ENCODE measurements around the gene C10orf53. TPM values are rescaled to one million over a fixed set of nuclear protein-coding genes. Genes with fewer than 3 reads are reported as not detected.

Gene C10orf53
- polyA plus RNA-seq, 1 of the 3 experiments (the other 2 are of a cell fraction) = not detected

DNA sequence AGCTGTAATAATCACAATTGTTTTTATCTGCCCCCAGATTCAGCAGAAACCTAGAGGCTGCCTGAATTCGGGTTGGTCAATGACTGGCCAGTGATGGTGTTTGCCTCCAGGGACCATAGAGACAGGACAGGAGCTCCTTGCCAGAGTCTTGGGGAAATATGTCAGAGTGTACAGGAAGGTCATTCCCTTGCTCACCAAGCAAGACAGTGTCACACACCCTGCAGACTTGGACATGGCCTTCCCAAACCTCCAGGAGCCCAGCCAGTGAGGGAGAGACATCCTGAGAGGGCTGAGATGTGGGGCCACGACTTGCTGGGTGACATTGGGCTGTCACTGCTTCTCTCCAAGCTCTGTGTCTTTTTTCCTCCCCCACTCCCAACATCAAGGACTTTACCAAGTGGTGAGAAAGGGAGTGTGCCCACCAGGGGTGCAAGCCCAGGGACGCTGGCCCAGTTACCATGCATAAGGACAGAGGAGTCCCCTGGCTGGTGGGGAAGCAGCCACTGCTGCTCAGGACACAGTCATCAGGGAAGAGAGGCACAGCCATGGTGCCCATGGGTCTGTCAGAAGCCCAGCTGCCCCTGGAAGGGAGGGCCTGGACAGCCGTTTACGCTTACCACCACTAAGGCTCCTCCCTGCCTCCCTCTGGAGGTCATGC, 25.3 kb upstream of the C10orf53 start:
- Histone ChIP-seq H3K9me2 (no peaks in the 10 kb centered on the region), H3K27ac (ENCODE audit: low read depth in 2 of 2, low read length in 1 of 2) (no peak overlapping the region), H3K9me3 (no peaks in the 10 kb centered on the region), H3K79me2 (ENCODE audit: insufficient read depth) (no peaks in the 10 kb centered on the region), H3K4me3 (ENCODE audit: low read depth in 2 of 2, low read length in 1 of 2) (no peak overlapping the region), H2AFZ (ENCODE audit: low read depth) (no peak overlapping the region), H4K20me1 (ENCODE audit: insufficient read depth) (no peaks in the 10 kb centered on the region), H3K4me1 (ENCODE audit: control insufficient read depth in 1 of 2, insufficient read depth in 2 of 2, low read depth in 1 of 2, low read length in 1 of 2) (peaks cover 0 to 12% of the 10 kb centered on the region in 2 experiments; a peak in 1 of 4 replicates), H3K9ac (no peak overlapping the region), H3K4me2 (no peak overlapping the region), H3K36me3 (replicated peaks in 1 of 2; ENCODE audit: control insufficient read depth in 1 of 2, insufficient read depth in 2 of 2, low read length in 1 of 2) (no peaks in the 10 kb centered on the region), H3K27me3 (ENCODE audit: insufficient read depth) (no peaks in the 10 kb centered on the region), H3F3A (replicated peaks; ENCODE audit: insufficient read depth) (no peaks in the 10 kb centered on the region)
- 61% methylated on average over 5 of the region's 5 CpGs for WGBS (ENCODE audit: low lambda C conversion rate)
- ChIA-PET CTCF (interaction anchor here (2.0 kb wide), 1 partner anchor 61 kb away, joined by 5 read pairs; no protein-coding TSS in a partner anchor), POLR2A (no interaction called here)
- DNase-seq = no peak
- TF ChIP-seq, protein P1, sequence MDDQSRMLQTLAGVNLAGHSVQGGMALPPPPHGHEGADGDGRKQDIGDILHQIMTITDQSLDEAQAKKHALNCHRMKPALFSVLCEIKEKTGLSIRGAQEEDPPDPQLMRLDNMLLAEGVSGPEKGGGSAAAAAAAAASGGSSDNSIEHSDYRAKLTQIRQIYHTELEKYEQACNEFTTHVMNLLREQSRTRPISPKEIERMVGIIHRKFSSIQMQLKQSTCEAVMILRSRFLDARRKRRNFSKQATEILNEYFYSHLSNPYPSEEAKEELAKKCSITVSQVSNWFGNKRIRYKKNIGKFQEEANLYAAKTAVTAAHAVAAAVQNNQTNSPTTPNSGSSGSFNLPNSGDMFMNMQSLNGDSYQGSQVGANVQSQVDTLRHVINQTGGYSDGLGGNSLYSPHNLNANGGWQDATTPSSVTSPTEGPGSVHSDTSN (IDR thresholded peaks at IDR 0.05) = no peak
- TF ChIP-seq, protein P2, sequence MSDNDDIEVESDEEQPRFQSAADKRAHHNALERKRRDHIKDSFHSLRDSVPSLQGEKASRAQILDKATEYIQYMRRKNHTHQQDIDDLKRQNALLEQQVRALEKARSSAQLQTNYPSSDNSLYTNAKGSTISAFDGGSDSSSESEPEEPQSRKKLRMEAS (IDR thresholded peaks at IDR 0.05; ENCODE audit: low read depth) = no peak
- TF ChIP-seq, protein P3, sequence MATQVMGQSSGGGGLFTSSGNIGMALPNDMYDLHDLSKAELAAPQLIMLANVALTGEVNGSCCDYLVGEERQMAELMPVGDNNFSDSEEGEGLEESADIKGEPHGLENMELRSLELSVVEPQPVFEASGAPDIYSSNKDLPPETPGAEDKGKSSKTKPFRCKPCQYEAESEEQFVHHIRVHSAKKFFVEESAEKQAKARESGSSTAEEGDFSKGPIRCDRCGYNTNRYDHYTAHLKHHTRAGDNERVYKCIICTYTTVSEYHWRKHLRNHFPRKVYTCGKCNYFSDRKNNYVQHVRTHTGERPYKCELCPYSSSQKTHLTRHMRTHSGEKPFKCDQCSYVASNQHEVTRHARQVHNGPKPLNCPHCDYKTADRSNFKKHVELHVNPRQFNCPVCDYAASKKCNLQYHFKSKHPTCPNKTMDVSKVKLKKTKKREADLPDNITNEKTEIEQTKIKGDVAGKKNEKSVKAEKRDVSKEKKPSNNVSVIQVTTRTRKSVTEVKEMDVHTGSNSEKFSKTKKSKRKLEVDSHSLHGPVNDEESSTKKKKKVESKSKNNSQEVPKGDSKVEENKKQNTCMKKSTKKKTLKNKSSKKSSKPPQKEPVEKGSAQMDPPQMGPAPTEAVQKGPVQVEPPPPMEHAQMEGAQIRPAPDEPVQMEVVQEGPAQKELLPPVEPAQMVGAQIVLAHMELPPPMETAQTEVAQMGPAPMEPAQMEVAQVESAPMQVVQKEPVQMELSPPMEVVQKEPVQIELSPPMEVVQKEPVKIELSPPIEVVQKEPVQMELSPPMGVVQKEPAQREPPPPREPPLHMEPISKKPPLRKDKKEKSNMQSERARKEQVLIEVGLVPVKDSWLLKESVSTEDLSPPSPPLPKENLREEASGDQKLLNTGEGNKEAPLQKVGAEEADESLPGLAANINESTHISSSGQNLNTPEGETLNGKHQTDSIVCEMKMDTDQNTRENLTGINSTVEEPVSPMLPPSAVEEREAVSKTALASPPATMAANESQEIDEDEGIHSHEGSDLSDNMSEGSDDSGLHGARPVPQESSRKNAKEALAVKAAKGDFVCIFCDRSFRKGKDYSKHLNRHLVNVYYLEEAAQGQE (IDR thresholded peaks at IDR 0.05; ENCODE audit: low read depth, low read length) = no peak
- TF ChIP-seq FOXM1 (IDR thresholded peaks at IDR 0.05; ENCODE audit: low read depth) = no peak
- TF ChIP-seq TCF12 (IDR thresholded peaks at IDR 0.05) = no peak
- TF ChIP-seq, protein P4, sequence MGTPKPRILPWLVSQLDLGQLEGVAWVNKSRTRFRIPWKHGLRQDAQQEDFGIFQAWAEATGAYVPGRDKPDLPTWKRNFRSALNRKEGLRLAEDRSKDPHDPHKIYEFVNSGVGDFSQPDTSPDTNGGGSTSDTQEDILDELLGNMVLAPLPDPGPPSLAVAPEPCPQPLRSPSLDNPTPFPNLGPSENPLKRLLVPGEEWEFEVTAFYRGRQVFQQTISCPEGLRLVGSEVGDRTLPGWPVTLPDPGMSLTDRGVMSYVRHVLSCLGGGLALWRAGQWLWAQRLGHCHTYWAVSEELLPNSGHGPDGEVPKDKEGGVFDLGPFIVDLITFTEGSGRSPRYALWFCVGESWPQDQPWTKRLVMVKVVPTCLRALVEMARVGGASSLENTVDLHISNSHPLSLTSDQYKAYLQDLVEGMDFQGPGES (IDR thresholded peaks at IDR 0.05; ENCODE audit: low read depth, low read length) = no peak
- TF ChIP-seq FOSL2 (IDR thresholded peaks at IDR 0.05; ENCODE audit: borderline replicate concordance, low read depth) = no peak
- TF ChIP-seq, protein P5, sequence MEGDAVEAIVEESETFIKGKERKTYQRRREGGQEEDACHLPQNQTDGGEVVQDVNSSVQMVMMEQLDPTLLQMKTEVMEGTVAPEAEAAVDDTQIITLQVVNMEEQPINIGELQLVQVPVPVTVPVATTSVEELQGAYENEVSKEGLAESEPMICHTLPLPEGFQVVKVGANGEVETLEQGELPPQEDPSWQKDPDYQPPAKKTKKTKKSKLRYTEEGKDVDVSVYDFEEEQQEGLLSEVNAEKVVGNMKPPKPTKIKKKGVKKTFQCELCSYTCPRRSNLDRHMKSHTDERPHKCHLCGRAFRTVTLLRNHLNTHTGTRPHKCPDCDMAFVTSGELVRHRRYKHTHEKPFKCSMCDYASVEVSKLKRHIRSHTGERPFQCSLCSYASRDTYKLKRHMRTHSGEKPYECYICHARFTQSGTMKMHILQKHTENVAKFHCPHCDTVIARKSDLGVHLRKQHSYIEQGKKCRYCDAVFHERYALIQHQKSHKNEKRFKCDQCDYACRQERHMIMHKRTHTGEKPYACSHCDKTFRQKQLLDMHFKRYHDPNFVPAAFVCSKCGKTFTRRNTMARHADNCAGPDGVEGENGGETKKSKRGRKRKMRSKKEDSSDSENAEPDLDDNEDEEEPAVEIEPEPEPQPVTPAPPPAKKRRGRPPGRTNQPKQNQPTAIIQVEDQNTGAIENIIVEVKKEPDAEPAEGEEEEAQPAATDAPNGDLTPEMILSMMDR (IDR thresholded peaks at IDR 0.05) = no peak
- TF ChIP-seq POLR2AphosphoS5 (IDR thresholded peaks at IDR 0.05; ENCODE audit: low read depth, low read length) = no peak
- TF ChIP-seq SIN3A (IDR thresholded peaks at IDR 0.05; ENCODE audit: borderline replicate concordance, low read depth, low read length) = no peak
- no peak for TF ChIP-seq ELF1 (IDR thresholded peaks at IDR 0.05)
- no peak for TF ChIP-seq NFIC (IDR thresholded peaks at IDR 0.05; ENCODE audit: borderline replicate concordance)
